ENCODE results near the gene HEMK1. TPM values are rescaled to one million over a fixed set of nuclear protein-coding genes. Genes with fewer than 3 reads are reported as not detected.

The HEMK1 gene
- total RNA-seq, 2 experiments from 2014 or later, result 12.4 to 14.6 TPM

- H3K27me3 ChIP-seq (ENCODE audit: control insufficient read depth in 1 of 2, insufficient read depth in 2 of 2, low read length in 2 of 2), result no peaks in the 10 kb centered on the region
- no peaks in the 10 kb centered on the region for H3K9me3 ChIP-seq (ENCODE audit: control insufficient read depth in 1 of 2, insufficient read depth in 1 of 2, low read length in 2 of 2)
- no peak for ATAC-seq (ENCODE audit: poor library complexity)
- Mint-ChIP-seq H3K4me1 (ENCODE audit: low read depth) (peaks cover 5% of the 10 kb centered on the region), H3K9me3 (no peaks in the 10 kb centered on the region), H3K27me3 (peaks cover 4% of the 10 kb centered on the region), H3K27ac (no peak overlapping the region), H3K36me3 (ENCODE audit: low read depth) (no peaks in the 10 kb centered on the region), H3K4me3 (no peak overlapping the region)
- H3K27ac ChIP-seq (ENCODE audit: low read depth in 1 of 2, low read length in 2 of 2), result no peak overlapping the region
- ChIA-PET POLR2A (no interaction called here), CTCF (interaction anchor here (0.7 to 1.4 kb wide), 2 partner anchors 19 to 253 kb away, joined by 3 to 5 read pairs; no protein-coding TSS in a partner anchor)
- H3K36me3 ChIP-seq (ENCODE audit: insufficient read depth, low read length), result no peaks in the 10 kb centered on the region
- H3K4me1 ChIP-seq (ENCODE audit: insufficient read depth, low read length), result peaks cover 6% of the 10 kb centered on the region
- no peak for TF ChIP-seq CTCF (IDR thresholded peaks at IDR 0.05)
- no peak for DNase-seq
- no peak overlapping the region for H3K4me3 ChIP-seq (ENCODE audit: low read length)
- intact Hi-C loops (cut with DNase I, micrococcal nuclease), result no loop called here
Observed at GRCh38 chr3:50523279-50523811, 46.0 kb upstream of the HEMK1 start.

DNA sequence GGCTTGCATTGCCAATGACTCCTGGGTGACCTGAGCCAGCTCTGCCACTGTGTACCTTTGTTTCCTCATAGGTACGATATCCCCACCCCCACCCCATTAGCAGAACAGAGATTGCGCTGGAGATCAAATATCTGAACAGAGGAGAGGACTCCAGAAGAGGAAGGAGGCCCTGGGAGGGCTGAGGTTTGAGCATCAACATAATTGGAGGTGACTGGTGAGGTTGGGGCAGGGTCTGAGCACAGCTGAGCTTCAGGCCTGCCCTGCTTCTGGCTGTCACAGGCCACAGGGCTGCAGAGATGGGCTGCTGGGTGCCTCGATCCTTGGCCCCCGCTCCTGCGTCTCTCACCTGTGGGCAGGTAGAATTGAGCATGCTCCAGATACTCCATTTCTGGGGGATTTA lies 44.6 kb upstream of the HEMK1 start:
- H3K9me3 Mint-ChIP-seq, result no peaks in the 10 kb centered on the region
- no peak overlapping the region for H3K4me3 ChIP-seq (ENCODE audit: low read length)
- H3K27me3 Mint-ChIP-seq, result peaks cover 11% of the 10 kb centered on the region
- peaks cover under 1% of the 10 kb centered on the region for H3K4me1 Mint-ChIP-seq (ENCODE audit: low read depth)
- ATAC-seq (ENCODE audit: poor library complexity) (no peak), DNase-seq (no peak)
- intact Hi-C loops (cut with DNase I, micrococcal nuclease), result no loop called here
- no peaks in the 10 kb centered on the region for H3K9me3 ChIP-seq (ENCODE audit: control insufficient read depth in 1 of 2, insufficient read depth in 1 of 2, low read length in 2 of 2)
- ChIA-PET POLR2A (no interaction called here), CTCF (no interaction called here)
- no peak overlapping the region for H3K27ac ChIP-seq (ENCODE audit: low read depth in 1 of 2, low read length in 2 of 2)
- no peaks in the 10 kb centered on the region for H3K4me1 ChIP-seq (ENCODE audit: insufficient read depth, low read length)
- no peak overlapping the region for H3K4me3 Mint-ChIP-seq
- no peaks in the 10 kb centered on the region for H3K36me3 Mint-ChIP-seq (ENCODE audit: low read depth)
- no peaks in the 10 kb centered on the region for H3K36me3 ChIP-seq (ENCODE audit: insufficient read depth, low read length)
- H3K27me3 ChIP-seq (ENCODE audit: control insufficient read depth in 1 of 2, insufficient read depth in 2 of 2, low read length in 2 of 2), result peaks cover under 1 to 6% of the 10 kb centered on the region in 2 experiments
- TF ChIP-seq CTCF (IDR thresholded peaks at IDR 0.05), result no peak
- H3K27ac Mint-ChIP-seq, result no peak overlapping the region

- Histone ChIP-seq H3K27ac (ENCODE audit: low read depth in 1 of 2, low read length in 2 of 2) (no peak overlapping the region), H3K9me3 (ENCODE audit: control insufficient read depth in 1 of 2, insufficient read depth in 1 of 2, low read length in 2 of 2) (no peaks in the 10 kb centered on the region), H3K4me1 (ENCODE audit: insufficient read depth, low read length) (no peaks in the 10 kb centered on the region), H3K27me3 (ENCODE audit: control insufficient read depth in 1 of 2, insufficient read depth in 2 of 2, low read length in 2 of 2) (peaks cover 4 to 8% of the 10 kb centered on the region in 2 experiments), H3K36me3 (ENCODE audit: insufficient read depth, low read length) (no peaks in the 10 kb centered on the region), H3K4me3 (ENCODE audit: low read length) (no peak overlapping the region)
- H3K4me3 Mint-ChIP-seq, result no peak overlapping the region
- H3K9me3 Mint-ChIP-seq, result no peaks in the 10 kb centered on the region
- DNase-seq, result no peak
- no peaks in the 10 kb centered on the region for H3K36me3 Mint-ChIP-seq (ENCODE audit: low read depth)
- intact Hi-C loops (cut with DNase I, micrococcal nuclease), result no loop called here
- CTCF ChIA-PET, result no interaction called here
- POLR2A ChIA-PET, result no interaction called here
- no peak for TF ChIP-seq CTCF (IDR thresholded peaks at IDR 0.05)
- ATAC-seq (ENCODE audit: poor library complexity), result no peak
- no peaks in the 10 kb centered on the region for H3K4me1 Mint-ChIP-seq (ENCODE audit: low read depth)
- no peak overlapping the region for H3K27ac Mint-ChIP-seq
- peaks cover 11% of the 10 kb centered on the region for H3K27me3 Mint-ChIP-seq
Observed at GRCh38 chr3:50525191-50525910, 44.0 kb upstream of the HEMK1 start.

Data from CD4-positive, alpha-beta T cell (primary cell).